A549 (cell line): ENCODE results near the gene ZNF618. TPM values are rescaled to one million over a fixed set of nuclear protein-coding genes. Genes with fewer than 3 reads are reported as not detected.
A peak's percentile ranks its signal among the peaks of the same experiment; 100 is the strongest.

Source experiments
- ATAC-seq, 2 experiments: fragments of 200-7000 bp in 1 of 2; fragments of >200 bp in 1 of 2; cut with Nextera tagmentation in 1 of 2; cut with Tn5 transposase in 1 of 2; 3 replicates each; pipeline versions ENCODE4 v1.8.0 to v1.9.1; 2018 to 2020; ENCODE audit warnings: mild to moderate bottlenecking in 1 of 2, moderate library complexity in 1 of 2
- CTCF ChIA-PET: fragments of 300-600 bp; sonication (Branson Sonifier 250); formaldehyde crosslinking; extraction: SDS; loops from one replicate; lab custom pipeline; 2021; ENCODE audit warnings: antibody characterized with exemption, inconsistent platforms; lab: Yijun Ruan, JAX
- POLR2A ChIA-PET: fragments of 350-600 bp; formaldehyde crosslinking; extraction: SDS; loops from one replicate; lab custom pipeline; 2021; ENCODE audit warnings: antibody characterized with exemption, inconsistent platforms; lab: Yijun Ruan, JAX
- DNase-seq, 2 experiments: peaks; one replicate each; pipeline versions ENCODE4 v3.0.0 to v3.0.0-alpha.2; 2011 to 2016; ENCODE audit warnings: low read depth in 1 of 2, low spot score in 1 of 2
- FAIRE-seq: peaks from 2 replicates; lab custom pipeline; 2011; peaks lifted over from hg19 to GRCh38; lab: Jason Lieb, UNC
- H3K27ac ChIP-seq, 2 experiments: fragments of >200 bp; sonication (Bioruptor Twin); formaldehyde crosslinking; 3 replicates each; pipeline ENCODE4 v1.5.1; 2016 to 2017
- H3K4me1 ChIP-seq: fragments of >200 bp; sonication (Bioruptor Twin); formaldehyde crosslinking; 3 replicates; pipeline ENCODE4 v1.6.1; 2016
- H3K4me2 ChIP-seq: fragments of >200 bp; sonication (Bioruptor Twin); formaldehyde crosslinking; 3 replicates; pipeline ENCODE4 v1.6.1; 2016
- H3K4me3 ChIP-seq: fragments of >200 bp; sonication (Bioruptor Twin); formaldehyde crosslinking; 3 replicates; pipeline ENCODE4 v1.5.1; 2016
- H3K9me3 ChIP-seq: fragments of >200 bp; sonication (Bioruptor Twin); formaldehyde crosslinking; 3 replicates; pipeline ENCODE4 v1.6.1; 2016
- ATOH8 ChIP-seq: fragments of 250-450 bp; sonication (Bioruptor Pico); IDR thresholded peaks from 2 replicates; pipeline ENCODE4 v1.5.0; 2020; ENCODE audit warnings: low read depth, mild to moderate bottlenecking, moderate library complexity
- BCL3 ChIP-seq: fragments of >200 bp; sonication (Bioruptor Twin); formaldehyde crosslinking; IDR thresholded peaks from 3 replicates; pipeline ENCODE4 v1.6.1; 2016
- BHLHE40 ChIP-seq: IDR thresholded peaks from 2 replicates; pipeline ENCODE4 v1.6.1; 2012; ENCODE audit warnings: low read depth, low read length, inconsistent platforms
- CHD2 ChIP-seq: fragments of 150-350 bp; IDR thresholded peaks from 2 replicates; pipeline ENCODE4 v1.6.1; 2014; ENCODE audit warnings: low read length; ENCODE audit not compliant: partially characterized antibody
- CTCF ChIP-seq: fragments of >200 bp; sonication (Bioruptor Twin); formaldehyde crosslinking; IDR thresholded peaks from 3 replicates; pipeline ENCODE4 v1.5.1; 2016
- EHF ChIP-seq: fragments of 250-450 bp; sonication (Bioruptor Pico); IDR thresholded peaks from 2 replicates; pipeline ENCODE4 v1.5.0; 2020; ENCODE audit warnings: mild to moderate bottlenecking
- EP300 ChIP-seq, 2 experiments: fragments of >200 bp; sonication (Bioruptor Twin); formaldehyde crosslinking; IDR thresholded peaks; 2 replicates in 1 of 2; 3 replicates in 1 of 2; pipeline ENCODE4 v1.6.1; 2016 to 2017
- FOSB ChIP-seq: fragments of 250-450 bp; sonication (Bioruptor Pico); IDR thresholded peaks from 2 replicates; pipeline ENCODE4 v1.5.0; 2020; ENCODE audit warnings: mild to moderate bottlenecking, moderate library complexity
- GATA3 ChIP-seq: IDR thresholded peaks from 2 replicates; pipeline ENCODE4 v1.6.1; 2012; ENCODE audit warnings: borderline replicate concordance
- HES2 ChIP-seq: fragments of >200 bp; sonication (Bioruptor Twin); formaldehyde crosslinking; IDR thresholded peaks from 2 replicates; pipeline ENCODE4 v1.6.1; 2016
- HEYL ChIP-seq: fragments of 250-450 bp; sonication (Bioruptor Pico); IDR thresholded peaks from 2 replicates; pipeline ENCODE4 v1.8.0; 2021; ENCODE audit warnings: mild to moderate bottlenecking, moderate library complexity
- HMGXB4 ChIP-seq: fragments of 250-450 bp; sonication (Bioruptor Pico); IDR thresholded peaks from 2 replicates; pipeline ENCODE4 v1.5.0; 2021; ENCODE audit warnings: mild to moderate bottlenecking, moderate library complexity, borderline replicate concordance
- HOXB5 ChIP-seq: fragments of 250-450 bp; sonication (Bioruptor Pico); IDR thresholded peaks from 2 replicates; pipeline ENCODE4 v1.5.0; 2020; ENCODE audit warnings: mild to moderate bottlenecking, moderate library complexity
- MAX ChIP-seq: IDR thresholded peaks from 2 replicates; pipeline ENCODE4 v1.6.1; 2012
- MYC ChIP-seq: IDR thresholded peaks from 2 replicates; pipeline ENCODE4 v1.6.1; 2012; ENCODE audit warnings: mild to moderate bottlenecking, inconsistent platforms, low read length, improper control_type of control experiment, borderline replicate concordance
- NFE2L2 ChIP-seq: fragments of 150-350 bp; conservative IDR thresholded peaks from 2 replicates; pipeline ENCODE4 v1.6.1; 2014; ENCODE audit warnings: low read length
- PBX3 ChIP-seq: IDR thresholded peaks from 2 replicates; pipeline ENCODE4 v1.6.1; 2012
- RAD21 ChIP-seq, 2 experiments: fragments of >200 bp in 1 of 2; sonication (Bioruptor Twin) in 1 of 2; formaldehyde crosslinking in 1 of 2; IDR thresholded peaks in 1 of 2; conservative IDR thresholded peaks in 1 of 2; 2 replicates in 1 of 2; 3 replicates in 1 of 2; pipeline ENCODE4 v1.6.1; 2012 to 2018; ENCODE audit warnings: inconsistent platforms in 1 of 2
- RARB ChIP-seq: fragments of 250-450 bp; sonication (Bioruptor Pico); IDR thresholded peaks from 2 replicates; pipeline ENCODE4 v1.8.0; 2021; ENCODE audit warnings: mild to moderate bottlenecking, moderate library complexity
- REST ChIP-seq: fragments of 200-600 bp; sonication (generic); IDR thresholded peaks from 2 replicates; pipeline ENCODE4 v1.6.1; 2016; ENCODE audit warnings: antibody characterized with exemption, mild to moderate bottlenecking, moderate library complexity
- RFX5 ChIP-seq: fragments of 450-650 bp; IDR thresholded peaks from 2 replicates; pipeline ENCODE4 v1.7.1; 2014; ENCODE audit warnings: antibody characterized with exemption, mild to moderate bottlenecking, moderate library complexity
- SMC3 ChIP-seq: fragments of >200 bp; sonication (Bioruptor Twin); formaldehyde crosslinking; IDR thresholded peaks from 3 replicates; pipeline ENCODE4 v1.6.1; 2018; ENCODE audit warnings: inconsistent platforms
- SREBF2 ChIP-seq: fragments of 450-650 bp; IDR thresholded peaks from 2 replicates; pipeline ENCODE4 v1.6.1; 2014; ENCODE audit warnings: mild to moderate bottlenecking, moderate library complexity
- WGBS: methylation state at CpG from one replicate; pipeline ENCODE4 v1.1.6; 2017; ENCODE audit errors: missing lambda C conversion rate; 5-methylcytosine and 5-hydroxymethylcytosine counted together
- polyA plus RNA-seq, 4 experiments: library from polyadenylated mRNA; depleted of rRNA in 3 of 4; stranded (reverse); fragments of >200 nt; fragmentation: RNase III in 1 of 4; extraction: RNeasy Plus Mini Kit Qiagen cat#74134 plus additional on column Dnase treatment in 1 of 4; gene quantifications; 2 replicates in 3 of 4; 3 replicates in 1 of 4; pipeline ENCODE4 v1.2.3, GENCODE V29; 2011 to 2017

The ZNF618 gene
- polyA plus RNA-seq, 2 of the 4 experiments (the other 2 are of a cell fraction) = 9.0 to 10.0 TPM

GRCh38 chr9:114081441-114082016 is 205.4 kb downstream of the ZNF618 start:
- ChIA-PET CTCF (interaction anchor here (0.8 to 10.1 kb wide), 36 partner anchors 9 to 316 kb away, joined by 3 to 191 read pairs (median 7); partner anchors contain the start of genes COL27A1 and KIF12), POLR2A (no interaction called here)
- Histone ChIP-seq H3K4me1 (peaks cover 78% of the 10 kb centered on the region), H3K4me3 (no peak overlapping the region), H3K27ac (peak overlapping the region; percentile 93 to 94), H3K9me3 (no peaks in the 10 kb centered on the region), H3K4me2 (peak overlapping the region; percentile 70)
- ATAC-seq (peak; percentile 35 to 54), DNase-seq (peak; percentile 41 to 70), FAIRE-seq (no peak)
- 18% methylated on average over 6 of the region's 6 CpGs for WGBS
- TF ChIP-seq RAD21 (conservative IDR thresholded peaks at IDR 0.05 in 1 of 2, IDR thresholded peaks at IDR 0.05 in 1 of 2) (no peak), PBX3 (no peak), FOSB (no peak), RFX5 (no peak), SREBF2 (no peak), CHD2 (no peak), REST (no peak), GATA3 (no peak), EP300 (IDR thresholded peaks at IDR 0.05) (no peak), RARB (no peak), HES2 (no peak)
- TF ChIP-seq, all 56 proteins: peak for 0

GRCh38 chr9:114082017-114082762 is 206.1 kb downstream of the ZNF618 start:
- Histone ChIP-seq H3K4me3 (no peak overlapping the region), H3K27ac (peak overlapping the region; percentile 93 to 94), H3K9me3 (no peaks in the 10 kb centered on the region), H3K4me1 (peaks cover 75% of the 10 kb centered on the region), H3K4me2 (peak overlapping the region; percentile 70)
- CTCF ChIA-PET = interaction anchor here (0.6 to 10.1 kb wide), 97 partner anchors 9 to 830 kb away, joined by 3 to 191 read pairs (median 4); partner anchors contain the start of genes COL27A1 and KIF12
- POLR2A ChIA-PET = interaction anchor here (0.8 to 1.4 kb wide), 2 partner anchors 26 to 206 kb away, joined by 3 read pairs; no protein-coding TSS in a partner anchor
- DNase-seq (peak; percentile 92 to 94), ATAC-seq (peak; percentile 74 to 83), FAIRE-seq (peak; percentile 96)
- 39% methylated on average over 10 of the region's 10 CpGs for WGBS
- TF ChIP-seq CTCF (peak; percentile 92), HMGXB4 (CRISPR knock-in tag) (no peak), NFE2L2 (no peak), CHD2 (no peak), SMC3 (peak; percentile 93), ATOH8 (CRISPR knock-in tag) (peak; percentile 63; the same call in 1 of the 2 replicates), HEYL (CRISPR knock-in tag) (no peak), EHF (CRISPR knock-in tag) (peak; percentile 56; the same call in 1 of the 2 replicates), HOXB5 (CRISPR knock-in tag) (peak; percentile 63), MYC (peak; percentile 31; the same call in 1 of the 2 replicates), MAX (peak; percentile 99), BHLHE40 (no peak), BCL3 (no peak)
